Measurements from ENCODE around the gene GAA.

GAA gene

GRCh38 chr17:80103449-80104085 lies 2.2 kb downstream of the GAA start:
- no peak for DNase-seq (ENCODE audit: low read depth, low spot score)

- peak; percentile 65 for DNase-seq (ENCODE audit: low read depth, low spot score)
Measured at GRCh38 chr17:80104321-80104955, 3.1 kb downstream of the GAA start.

- DNase-seq (ENCODE audit: low read depth, low spot score) = no peak
Measured at GRCh38 chr17:80104956-80105375, 3.6 kb downstream of the GAA start.

GRCh38 chr17:80105762-80106161 lies 4.4 kb downstream of the GAA start:
- peak; percentile 82 for DNase-seq (ENCODE audit: low read depth, low spot score)

- no peak for DNase-seq (ENCODE audit: low read depth, low spot score)
Measured at GRCh38 chr17:80106176-80106575, 4.8 kb downstream of the GAA start.

- no peak for DNase-seq (ENCODE audit: low read depth, low spot score)
Measured at GRCh38 chr17:80106751-80107150, 5.4 kb downstream of the GAA start.

- no peak for DNase-seq (ENCODE audit: low read depth, low spot score)
Measured at GRCh38 chr17:80107231-80108021, 6.0 kb downstream of the GAA start.

GRCh38 chr17:80108036-80108971 lies 6.9 kb downstream of the GAA start:
- no peak for DNase-seq (ENCODE audit: low read depth, low spot score)

GRCh38 chr17:80109066-80109660 lies 7.8 kb downstream of the GAA start:
- no peak for DNase-seq (ENCODE audit: low read depth, low spot score)

GRCh38 chr17:80109713-80110446 lies 8.5 kb downstream of the GAA start:
- no peak for DNase-seq (ENCODE audit: low read depth, low spot score)

GRCh38 chr17:80110447-80110812 lies 9.0 kb downstream of the GAA start:
- no peak for DNase-seq (ENCODE audit: low read depth, low spot score)

GRCh38 chr17:80110927-80111701 lies 9.7 kb downstream of the GAA start:
- DNase-seq (ENCODE audit: low read depth, low spot score) = no peak

GRCh38 chr17:80111702-80112470 lies 10.5 kb downstream of the GAA start:
- no peak for DNase-seq (ENCODE audit: low read depth, low spot score)

GRCh38 chr17:80112471-80113032 lies 11.2 kb downstream of the GAA start:
- DNase-seq (ENCODE audit: low read depth, low spot score) = no peak

- DNase-seq (ENCODE audit: low read depth, low spot score) = no peak
Measured at GRCh38 chr17:80113033-80113484, 11.7 kb downstream of the GAA start.

- no peak for DNase-seq (ENCODE audit: low read depth, low spot score)
Measured at GRCh38 chr17:80114758-80115157, 13.4 kb downstream of the GAA start.

- no peak for DNase-seq (ENCODE audit: low read depth, low spot score)
Measured at GRCh38 chr17:80115159-80115558, 13.8 kb downstream of the GAA start.

GRCh38 chr17:80116276-80116920 lies 15.0 kb downstream of the GAA start:
- DNase-seq (ENCODE audit: low read depth, low spot score) = no peak

Measured in brain pericyte (primary cell).